IMR-90 (cell line): Measurements from ENCODE around the gene ADM5. TPM values are rescaled to one million over a fixed set of nuclear protein-coding genes. Genes with fewer than 3 reads are reported as not detected.

Experiments
- ATAC-seq: fragments of 200-7000 bp; cut with Tn5 transposase; 2 replicates; pipeline ENCODE4 v1.9.1; 2020; ENCODE audit warnings: low read depth, mild to moderate bottlenecking, moderate library complexity
- BruUV-seq: library from RNA; stranded (reverse); fragments of 400-500 nt; replicated peaks from 2 replicates; lab custom pipeline; 2021; lab: Mats Ljungman, UMichigan
- CTCF ChIA-PET: fragments of 300-600 bp; formaldehyde crosslinking; extraction: SDS; loops from one replicate; lab custom pipeline; 2021; ENCODE audit warnings: antibody characterized with exemption; lab: Yijun Ruan, JAX
- POLR2A ChIA-PET: fragments of 300-600 bp; sonication (Branson Sonifier 250); formaldehyde crosslinking; loops from one replicate; lab custom pipeline; 2022; ENCODE audit warnings: antibody characterized with exemption; ENCODE audit not compliant: unreplicated experiment; lab: Charles Lee
- DNase-seq: peaks from one replicate; pipeline ENCODE4 v3.0.0; 2013
- H2AFZ ChIP-seq: replicated peaks from 2 replicates; pipeline ENCODE3; 2013; ENCODE audit warnings: low read length, mild to moderate bottlenecking; ENCODE audit not compliant: poor library complexity
- H2AK5ac ChIP-seq: 2 replicates; pipeline ENCODE4 v1.6.1; 2013; ENCODE audit warnings: low read depth, low read length, inconsistent platforms
- H2AK9ac ChIP-seq: replicated peaks from 2 replicates; pipeline ENCODE3; 2013; ENCODE audit warnings: mild to moderate bottlenecking, low read depth, low read length, moderate library complexity; ENCODE audit not compliant: poor library complexity
- H2BK120ac ChIP-seq: 2 replicates; pipeline ENCODE4 v1.6.1; 2013; ENCODE audit warnings: low read depth, low read length, inconsistent platforms
- H2BK15ac ChIP-seq: 3 replicates; pipeline ENCODE4 v1.6.1; 2013; ENCODE audit warnings: low read depth, low read length, inconsistent platforms
- H2BK20ac ChIP-seq: 2 replicates; pipeline ENCODE4 v1.6.1; 2013; ENCODE audit warnings: low read depth, mild to moderate bottlenecking, inconsistent platforms, low read length, moderate library complexity
- H2BK5ac ChIP-seq: 2 replicates; pipeline ENCODE4 v1.6.1; 2013; ENCODE audit warnings: mild to moderate bottlenecking, low read depth, low read length, inconsistent platforms; ENCODE audit not compliant: poor library complexity, severe bottlenecking
- H3K14ac ChIP-seq: replicated peaks from 2 replicates; pipeline ENCODE4 v1.6.1; 2013; ENCODE audit warnings: low read depth, low read length, inconsistent platforms
- H3K18ac ChIP-seq: 2 replicates; pipeline ENCODE4 v1.6.1; 2013; ENCODE audit warnings: low read depth, low read length, control low read depth
- H3K23ac ChIP-seq: 2 replicates; pipeline ENCODE4 v1.6.1; 2013; ENCODE audit warnings: low read depth, low read length, inconsistent platforms
- H3K27ac ChIP-seq: 2 replicates; pipeline ENCODE4 v1.5.1; 2013; ENCODE audit warnings: mild to moderate bottlenecking, control low read depth, low read length; ENCODE audit not compliant: insufficient read depth
- H3K27me3 ChIP-seq: 2 replicates; pipeline ENCODE4 v1.6.1; 2013; ENCODE audit warnings: low read length; ENCODE audit not compliant: control insufficient read depth, insufficient read depth
- H3K36me3 ChIP-seq: 2 replicates; pipeline ENCODE4 v1.6.1; 2013; ENCODE audit warnings: low read length, mixed read lengths; ENCODE audit not compliant: control insufficient read depth, insufficient read depth
- H3K4ac ChIP-seq: 2 replicates; pipeline ENCODE4 v1.6.1; 2013; ENCODE audit warnings: low read depth, low read length, inconsistent platforms
- H3K4me1 ChIP-seq: 2 replicates; pipeline ENCODE4 v1.6.1; 2013; ENCODE audit warnings: low read length, mixed read lengths; ENCODE audit not compliant: control insufficient read depth, insufficient read depth
- H3K4me2 ChIP-seq: 2 replicates; pipeline ENCODE4 v1.6.1; 2013; ENCODE audit warnings: low read depth, mild to moderate bottlenecking, control low read depth, low read length, moderate library complexity
- H3K4me3 ChIP-seq: 2 replicates; pipeline ENCODE4 v1.5.1; 2013; ENCODE audit warnings: low read depth, mild to moderate bottlenecking, control low read depth, low read length, moderate library complexity; ENCODE audit not compliant: insufficient read depth
- H3K56ac ChIP-seq: 2 replicates; pipeline ENCODE4 v1.6.1; 2013; ENCODE audit warnings: low read length, inconsistent platforms; ENCODE audit not compliant: insufficient read depth; ENCODE audit errors: extremely low read depth
- H3K79me1 ChIP-seq, 2 experiments: 2 replicates each; pipeline ENCODE4 v1.6.1; 2013; ENCODE audit warnings: low read length in 2 of 2, inconsistent platforms in 1 of 2, low read depth in 1 of 2
- H3K9ac ChIP-seq: 2 replicates; pipeline ENCODE4 v1.6.1; 2013; ENCODE audit warnings: low read depth, low read length, control low read depth
- H3K9me1 ChIP-seq: 2 replicates; pipeline ENCODE4 v1.6.1; 2013; ENCODE audit warnings: low read length, inconsistent platforms; ENCODE audit not compliant: insufficient read depth
- H3K9me3 ChIP-seq: 2 replicates; pipeline ENCODE4 v1.6.1; 2013; ENCODE audit warnings: low read length; ENCODE audit not compliant: control insufficient read depth, insufficient read depth
- H4K20me1 ChIP-seq: 2 replicates; pipeline ENCODE4 v1.6.1; 2013; ENCODE audit warnings: low read length, inconsistent platforms; ENCODE audit not compliant: insufficient read depth
- H4K5ac ChIP-seq: 2 replicates; pipeline ENCODE4 v1.6.1; 2013; ENCODE audit warnings: mild to moderate bottlenecking, low read depth, low read length, control low read depth
- H4K8ac ChIP-seq, 2 experiments: 2 replicates each; pipeline ENCODE4 v1.6.1; 2013; ENCODE audit warnings: low read depth in 2 of 2, low read length in 2 of 2, control low read depth in 1 of 2, inconsistent platforms in 1 of 2
- H4K91ac ChIP-seq: 2 replicates; pipeline ENCODE4 v1.6.1; 2013; ENCODE audit warnings: low read depth, low read length, inconsistent platforms; ENCODE audit not compliant: insufficient read depth
- BHLHE40 ChIP-seq: fragments of 150-350 bp; IDR thresholded peaks from 2 replicates; pipeline ENCODE4 v1.6.1; 2016; ENCODE audit warnings: mild to moderate bottlenecking, low read depth, low read length
- CEBPB ChIP-seq: IDR thresholded peaks from 2 replicates; pipeline ENCODE4 v1.6.1; 2012; ENCODE audit warnings: low read depth, low read length, improper control_type of control experiment
- CHD1 ChIP-seq: IDR thresholded peaks from 2 replicates; pipeline ENCODE4 v1.6.1; 2012; ENCODE audit warnings: low read depth, low read length, improper control_type of control experiment
- CTCF ChIP-seq: conservative IDR thresholded peaks from 2 replicates; pipeline ENCODE4 v1.5.1; 2012; ENCODE audit warnings: mild to moderate bottlenecking, low read depth, low read length, improper control_type of control experiment
- ELK1 ChIP-seq: fragments of 150-350 bp; IDR thresholded peaks from 2 replicates; pipeline ENCODE4 v1.6.1; 2016; ENCODE audit warnings: low read depth, mild to moderate bottlenecking, low read length, moderate library complexity, borderline replicate concordance
- FOS ChIP-seq: fragments of 150-350 bp; IDR thresholded peaks from 2 replicates; pipeline ENCODE4 v1.6.1; 2016; ENCODE audit warnings: low read depth, low read length
- MAZ ChIP-seq: IDR thresholded peaks from 2 replicates; pipeline ENCODE4 v1.6.1; 2012; ENCODE audit warnings: low read depth, mild to moderate bottlenecking, low read length, improper control_type of control experiment, moderate library complexity, borderline replicate concordance
- MXI1 ChIP-seq: IDR thresholded peaks from 2 replicates; pipeline ENCODE4 v1.6.1; 2012; ENCODE audit warnings: low read depth, mild to moderate bottlenecking, low read length, moderate library complexity, borderline replicate concordance
- POLR2A ChIP-seq: IDR thresholded peaks from 2 replicates; pipeline ENCODE4 v1.6.1; 2012; ENCODE audit warnings: mild to moderate bottlenecking, low read depth, low read length
- RAD21 ChIP-seq: IDR thresholded peaks from 2 replicates; pipeline ENCODE4 v1.6.1; 2012; ENCODE audit warnings: low read length, improper control_type of control experiment
- RFX5 ChIP-seq: IDR thresholded peaks from 2 replicates; pipeline ENCODE4 v1.8.0; 2012; ENCODE audit warnings: low read depth, mild to moderate bottlenecking, low read length, moderate library complexity
- USF2 ChIP-seq: fragments of 150-350 bp; IDR thresholded peaks from 2 replicates; pipeline ENCODE4 v1.6.1; 2017; ENCODE audit warnings: mild to moderate bottlenecking, antibody characterized with exemption, low read length, low read depth
- WGBS, 2 experiments: methylation state at CpG; one replicate each; pipeline versions ENCODE4 v1.1.5 to v1.1.7; 2013; ENCODE audit warnings: missing lambda C conversion rate in 2 of 2; ENCODE audit not compliant: insufficient read length in 1 of 2; ENCODE audit errors: extremely low coverage in 2 of 2; 5-methylcytosine and 5-hydroxymethylcytosine counted together
- dilution Hi-C: fragments of 300-500 bp; cut with HindIII; formaldehyde crosslinking; loops from one replicate; pipeline ENCODE4 v1.14.3; 2018; ENCODE audit warnings: low sequenced_read_pairs; ENCODE audit not compliant: unreplicated experiment
- in situ Hi-C: fragments of 300-500 bp; cut with MboI; formaldehyde crosslinking; loops from 3 replicates; pipeline ENCODE4 v1.14.3; 2019; ENCODE audit warnings: low sequenced_read_pairs, inconsistent platforms, mixed read lengths
- intact Hi-C: fragments of 100-400 bp; cut with micrococcal nuclease; formaldehyde crosslinking; loops from 2 replicates; pipeline ENCODE4 v1.10.0; 2022
- polyA plus RNA-seq, 3 experiments: library from polyadenylated mRNA; depleted of rRNA; stranded (reverse); fragments of >200 nt; gene quantifications; 2 replicates each; pipeline ENCODE4 v1.2.3, GENCODE V29; 2012; ENCODE audit warnings: low replicate concordance in 1 of 3
- total RNA-seq: library from RNA; depleted of rRNA; stranded (reverse); fragments of >200 nt; gene quantifications from 2 replicates; pipeline ENCODE4 v1.2.3, GENCODE V29; 2012

Gene ADM5
- total and polyA plus RNA-seq, 2 of the 4 experiments (the other 2 are of a cell fraction) = 0.18 to 0.99 TPM

GRCh38 chr19:49641688-49642491 lies 47.5 kb upstream of the ADM5 start, which contains the start of gene SCAF1:
SCAF1 (plus strand) TSS chr19:49642209; CDS start chr19:49645027, 2,818 bp downstream.
- Histone ChIP-seq H3K18ac (peak within 1 kb of the TSS; percentile 97), H3K27me3 (no peaks in the 10 kb centered on the region), H3K79me1 (peaks cover 34 to 70% of the 10 kb centered on the region in 2 experiments; a peak in 3 of 4 replicates), H2BK15ac (peak within 1 kb of the TSS; percentile 78; the same call in 2 of the 3 replicates), H3K4me3 (peak within 1 kb of the TSS; percentile 95), H3K4ac (peak within 1 kb of the TSS; percentile 99), H4K20me1 (peaks cover 28% of the 10 kb centered on the region), H3K9me1 (0 out of 2 replicates have a peak, but pooled peaks cover 8% of the 10 kb centered on the region), H2BK120ac (peak within 1 kb of the TSS; percentile 94), H3K9me3 (no peaks in the 10 kb centered on the region), H2AK9ac (peak within 1 kb of the TSS; percentile 100), H2BK5ac (peak within 1 kb of the TSS; percentile 97), H3K27ac (peak within 1 kb of the TSS; percentile 99), H2AFZ (peak within 1 kb of the TSS; percentile 73), H3K9ac (peak within 1 kb of the TSS; percentile 99), H3K36me3 (peaks cover 12% of the 10 kb centered on the region), H3K4me1 (peaks cover 7% of the 10 kb centered on the region), H3K14ac (peak within 1 kb of the TSS; percentile 99), H4K8ac (peak within 1 kb of the TSS; percentile 97 to 98), H3K23ac (peak within 1 kb of the TSS; percentile 96), H2BK20ac (peak within 1 kb of the TSS; percentile 85), H4K5ac (peak within 1 kb of the TSS; percentile 98), H4K91ac (peak within 1 kb of the TSS; percentile 98), H2AK5ac (peak within 1 kb of the TSS; percentile 100), H3K4me2 (peak within 1 kb of the TSS; percentile 94), H3K56ac (peak within 1 kb of the TSS; percentile 99)
- BruUV-seq = no TSS peak
- in situ Hi-C loops (no loop called here), intact Hi-C loops (loop anchor here (1.0 to 2.0 kb wide), 3 partner anchors 23 to 51 kb away; partner anchors contain the start of genes BCL2L12, IRF3, PRMT1 and PRR12), dilution Hi-C loops (no loop called here)
- ATAC-seq (peak; percentile 55), DNase-seq (peak; percentile 99)
- WGBS, 2 experiments = 0% methylated on average over 28 of the region's 87 CpGs; no CpG with 5 or more reads in 1 of the 2 experiments
- POLR2A ChIA-PET = interaction anchor here (0.6 kb wide), 1 partner anchor 869 kb away, joined by 3 read pairs; no protein-coding TSS in a partner anchor
- CTCF ChIA-PET = interaction anchor here (1.7 to 2.5 kb wide), 2 partner anchors 13 to 71 kb away, joined by 3 to 7 read pairs; no protein-coding TSS in a partner anchor
- TF ChIP-seq MXI1 = 0 out of 2 replicates have a peak, but pooled peaks have one; percentile 20
- TF ChIP-seq USF2 = peak; percentile 75
- TF ChIP-seq RAD21 = no peak
- TF ChIP-seq MAZ = peak; percentile 82; the same call in 1 of the 2 replicates
- peak; percentile 90 for TF ChIP-seq CEBPB
- TF ChIP-seq CHD1 = no peak
- TF ChIP-seq RFX5 = 0 out of 2 replicates have a peak, but pooled peaks have one; percentile 33
- peak; percentile 92 for TF ChIP-seq POLR2A
- TF ChIP-seq FOS = 0 out of 2 replicates have a peak, but pooled peaks have one; percentile 15
- no peak for TF ChIP-seq ELK1
- TF ChIP-seq CTCF = no peak
- 0 out of 2 replicates have a peak, but pooled peaks have one; percentile 16 for TF ChIP-seq BHLHE40
